ENCODE results near the gene LGMN.
"Not testable (repeated sequence)": the region's sequence is repeated elsewhere in the genome, so short reads cannot be mapped to it uniquely, and the experiment has no call there.

The LGMN gene

DNA sequence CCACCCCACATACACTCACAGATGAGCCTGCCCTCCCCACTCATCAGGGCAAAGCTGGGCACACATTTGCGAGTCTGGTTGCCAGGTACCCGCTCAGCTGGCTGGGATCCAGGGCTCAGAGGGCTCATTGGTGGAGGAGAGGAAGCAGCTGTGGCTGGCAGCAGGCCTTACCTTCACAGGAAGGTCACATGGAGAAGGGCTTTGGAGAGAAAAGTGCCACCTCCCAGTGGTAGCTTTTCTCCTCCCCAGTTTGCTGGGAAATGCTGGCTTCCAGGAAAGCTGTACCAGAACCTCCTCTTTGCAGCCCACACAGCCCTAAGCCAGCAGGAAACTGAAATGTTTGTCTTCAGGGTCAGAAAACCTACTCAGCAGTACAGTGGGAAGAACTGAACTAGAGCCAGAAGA is 55.6 kb downstream of the LGMN start:
- DNase-seq = no peak

DNA sequence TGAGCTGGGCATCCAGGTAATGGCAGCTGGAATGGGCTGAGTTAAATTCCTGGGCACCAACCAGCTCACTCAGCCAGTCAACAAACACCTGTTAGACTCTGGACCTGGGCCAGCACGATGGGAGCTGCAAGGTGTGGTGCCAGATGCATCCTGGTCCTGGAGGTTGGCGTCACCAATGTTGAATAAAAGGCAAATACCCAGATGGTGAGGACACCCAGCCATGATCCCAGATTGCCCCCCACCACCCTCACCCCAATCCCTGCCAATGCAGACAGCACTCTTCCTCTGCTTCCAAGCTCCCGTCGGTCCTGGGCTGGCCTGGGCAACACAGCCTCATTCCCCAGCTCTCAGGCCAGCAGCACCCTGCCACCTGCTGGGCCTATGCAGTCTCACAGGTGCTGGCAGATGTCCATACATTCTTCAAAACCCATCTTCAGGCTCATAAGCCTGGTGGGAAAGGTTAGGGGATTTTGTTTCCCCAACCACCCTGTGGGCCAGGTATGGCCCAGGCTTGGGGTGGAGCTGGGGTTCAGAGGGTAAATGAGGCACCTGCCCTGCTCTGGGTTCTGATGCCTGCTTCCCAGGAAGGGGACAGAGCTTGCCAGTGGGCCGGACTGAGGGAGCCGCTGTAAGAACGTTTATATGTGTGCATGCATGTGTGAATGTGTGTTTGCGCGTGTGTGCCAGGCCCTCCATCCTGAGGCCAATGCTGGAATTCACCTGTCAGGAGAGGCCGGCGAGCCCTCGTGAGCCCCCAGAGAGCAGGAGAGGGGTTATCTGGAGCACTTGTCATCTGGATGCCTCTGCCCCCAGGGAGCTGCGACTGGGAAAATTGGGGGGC is 58.0 kb downstream of the LGMN start:
- DNase-seq = peak; percentile 55

DNA sequence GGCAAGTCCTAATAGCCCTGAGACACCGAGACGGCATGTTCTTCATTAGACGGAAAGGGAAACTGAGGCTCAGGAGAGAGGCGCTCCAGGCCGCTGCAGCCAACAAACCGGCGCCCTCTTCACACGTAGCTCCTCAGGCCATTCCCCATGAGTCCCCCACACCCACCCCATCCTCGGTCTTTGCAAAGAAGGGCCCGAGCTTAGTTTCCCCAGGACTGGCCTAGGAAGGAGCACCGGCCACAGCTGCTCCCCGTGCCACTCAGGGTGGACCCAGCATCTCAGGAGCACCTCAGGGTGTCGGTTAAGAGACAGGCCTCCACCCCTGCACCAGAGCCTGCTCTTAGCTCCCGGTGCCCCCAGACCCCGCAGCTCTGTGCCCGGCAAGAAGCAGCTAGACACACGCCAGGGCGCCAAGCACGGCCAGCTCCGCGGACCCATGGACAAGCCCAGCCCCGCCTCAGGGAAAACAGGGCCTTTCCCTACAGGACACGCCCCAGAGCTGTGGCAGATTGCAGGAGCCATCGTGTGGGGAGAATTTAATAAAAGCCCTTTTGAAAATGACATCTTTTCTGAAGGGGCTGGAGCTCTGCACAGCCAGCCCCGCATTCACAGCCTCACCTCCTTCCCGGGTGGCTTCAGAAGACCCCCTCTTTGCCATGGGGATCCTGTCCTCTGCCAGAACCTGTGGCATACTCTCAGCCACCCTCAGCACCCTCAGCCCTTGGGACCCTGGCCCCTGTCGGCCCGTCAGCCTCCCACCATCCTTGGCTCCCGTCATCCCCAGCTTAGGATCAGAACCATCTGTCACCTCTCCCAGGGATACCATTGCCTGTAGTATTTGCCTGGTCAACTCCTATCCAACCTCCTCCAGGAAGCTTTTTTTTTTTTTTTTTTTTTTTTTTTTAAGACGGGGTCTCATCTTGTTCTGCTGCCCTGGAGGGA is 59.7 kb downstream of the LGMN start:
- no peak for DNase-seq

DNA sequence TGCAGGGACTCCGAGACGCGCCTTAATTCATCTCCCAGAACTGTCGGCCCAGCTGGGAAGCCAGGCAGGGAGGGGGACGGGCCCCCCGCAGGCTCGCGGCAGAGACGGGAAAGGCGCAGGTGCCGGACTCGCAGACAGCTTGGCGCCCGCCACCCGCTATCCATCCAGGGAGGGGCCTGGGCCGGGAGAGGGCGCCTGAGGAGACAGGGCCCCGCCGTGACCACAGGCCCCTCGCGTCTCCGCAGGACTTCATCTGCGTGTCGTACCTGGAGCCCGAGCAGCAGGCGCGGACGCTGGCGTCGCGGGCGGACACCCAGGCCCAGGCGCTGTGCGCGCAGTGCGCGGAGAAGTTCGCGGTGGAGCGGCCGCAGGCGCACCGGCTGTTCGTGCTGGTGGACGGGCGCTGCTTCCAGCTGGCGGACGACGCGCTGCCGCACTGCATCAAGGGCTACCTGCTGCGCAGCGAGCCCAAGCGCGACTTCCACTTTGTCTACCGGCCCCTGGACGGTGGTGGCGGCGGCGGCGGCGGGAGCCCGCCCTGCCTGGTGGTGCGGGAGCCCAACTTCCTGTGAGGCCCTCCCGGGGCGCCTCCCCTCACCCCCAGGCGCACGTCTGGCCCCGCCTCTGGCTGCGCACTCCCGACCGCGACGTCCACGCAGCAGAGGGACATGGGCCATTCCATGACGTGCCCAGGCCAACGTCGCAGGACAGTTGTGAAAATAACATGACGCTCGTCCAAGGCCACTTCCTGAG is 60.6 kb downstream of the LGMN start:
- DNase-seq = no peak

DNA sequence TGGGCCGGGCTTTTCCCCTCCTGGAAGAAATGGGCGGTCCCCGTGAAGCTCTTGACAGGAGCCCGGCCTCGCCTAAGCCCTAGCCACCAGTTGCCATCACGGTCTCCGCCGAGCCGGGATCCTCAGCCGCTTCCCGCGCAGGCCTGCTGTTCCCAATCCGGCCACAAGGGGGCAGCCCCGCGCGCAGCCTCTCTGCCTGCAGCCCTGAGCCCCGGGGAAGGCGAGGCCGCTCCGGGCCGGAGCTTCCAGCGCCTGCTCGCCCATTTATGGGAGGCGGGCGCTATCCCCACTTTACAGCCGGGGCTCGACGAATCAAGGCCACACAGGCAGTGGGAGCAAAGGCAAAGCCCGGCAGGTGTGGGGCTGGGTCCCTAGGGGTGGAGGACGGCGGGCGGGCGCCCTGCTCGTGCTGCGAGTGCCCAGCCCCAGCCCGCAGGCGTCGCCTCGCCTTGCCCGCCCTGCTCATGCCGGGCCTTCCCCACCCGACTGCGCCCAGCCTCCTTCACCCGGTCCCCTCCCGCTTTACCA is 61.5 kb downstream of the LGMN start:
- DNase-seq = peak; percentile 66

DNA sequence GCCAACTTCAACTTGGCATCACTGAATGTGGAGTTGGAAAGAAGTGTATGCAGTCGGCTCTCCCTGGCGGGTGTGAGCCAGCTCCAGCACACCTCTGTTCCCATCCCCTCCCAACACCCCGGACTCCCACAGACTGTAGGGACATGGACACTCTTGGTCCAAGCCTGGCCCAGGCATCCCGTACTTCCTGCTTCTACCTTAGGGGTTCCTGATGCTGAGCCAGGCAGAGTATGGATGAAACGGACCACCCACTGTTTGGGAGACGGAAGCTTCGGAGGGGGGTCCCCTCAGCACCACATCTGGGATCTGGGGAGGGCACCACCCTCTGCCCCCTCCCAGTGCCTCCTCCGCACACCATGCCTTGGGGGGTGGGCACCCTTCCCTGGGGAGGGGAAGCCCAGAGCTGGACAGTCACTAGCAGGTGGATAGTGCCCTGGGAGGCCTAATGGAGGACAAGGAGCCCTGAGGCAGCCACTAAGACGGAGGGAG is 62.0 kb downstream of the LGMN start:
- DNase-seq = no peak

DNA sequence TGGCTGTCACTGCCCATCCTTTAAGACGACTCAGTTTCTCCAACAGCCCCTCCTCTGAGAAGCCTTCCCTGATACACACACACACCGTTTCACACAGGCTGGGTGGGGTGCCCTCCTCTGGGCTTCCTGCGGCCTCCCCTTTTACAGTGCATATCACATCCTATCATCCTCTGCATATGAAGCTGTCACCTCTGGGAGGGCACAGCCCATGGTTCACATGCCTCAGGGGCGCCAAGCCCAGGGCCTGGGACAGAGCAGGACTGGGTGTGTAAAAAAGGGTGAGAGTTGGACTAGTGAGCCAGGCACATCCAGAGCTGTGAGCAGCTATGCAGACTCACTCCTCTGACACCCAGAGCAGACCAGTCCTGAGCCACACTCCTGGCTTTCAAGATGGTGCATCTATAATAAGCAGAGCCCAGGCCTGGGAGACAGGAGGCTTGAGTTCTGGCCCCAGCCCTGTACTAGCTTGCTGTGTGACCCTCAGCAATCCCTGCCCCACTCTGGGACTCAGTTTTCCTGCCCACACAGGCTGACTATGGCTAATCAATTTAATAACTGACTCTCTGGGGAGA is 62.6 kb downstream of the LGMN start:
- DNase-seq = no peak

DNA sequence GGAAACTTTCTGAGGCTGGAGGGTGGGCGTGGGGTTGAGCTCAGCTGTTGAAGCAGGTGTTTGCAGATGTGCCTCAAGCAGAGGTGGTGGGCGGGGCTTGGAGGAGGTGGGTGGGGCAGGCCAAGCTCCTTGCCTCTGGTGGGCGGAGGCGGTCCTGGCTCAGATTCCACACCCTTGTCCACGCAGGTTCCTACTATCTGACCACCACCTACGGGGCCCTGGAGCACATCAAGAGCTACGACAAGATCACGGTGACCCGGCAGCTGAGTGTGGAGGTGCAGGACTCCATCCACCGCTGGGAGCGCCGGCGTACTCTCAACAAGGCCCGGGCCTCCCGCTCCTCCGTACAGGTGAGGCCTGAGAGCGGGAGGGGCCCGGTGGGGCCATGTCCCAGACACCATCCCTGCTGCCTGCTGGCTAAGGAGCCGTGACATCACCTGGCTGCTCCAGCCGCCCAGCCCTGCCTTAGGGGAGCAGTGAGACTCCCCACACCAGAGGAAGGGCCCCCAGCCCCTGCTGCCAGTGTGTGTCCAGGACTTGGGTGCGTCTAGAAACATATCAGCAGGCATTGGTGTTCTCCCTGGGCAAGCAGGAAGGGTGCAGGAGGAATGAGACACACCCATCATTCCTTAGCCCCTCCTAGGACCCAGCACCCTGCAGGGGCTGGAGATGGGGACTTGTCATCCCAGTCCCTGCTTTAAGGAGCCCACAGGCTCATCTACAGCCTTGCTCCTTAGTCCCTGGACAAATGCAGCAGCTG is 63.4 kb downstream of the LGMN start:
- DNase-seq = no peak

DNA sequence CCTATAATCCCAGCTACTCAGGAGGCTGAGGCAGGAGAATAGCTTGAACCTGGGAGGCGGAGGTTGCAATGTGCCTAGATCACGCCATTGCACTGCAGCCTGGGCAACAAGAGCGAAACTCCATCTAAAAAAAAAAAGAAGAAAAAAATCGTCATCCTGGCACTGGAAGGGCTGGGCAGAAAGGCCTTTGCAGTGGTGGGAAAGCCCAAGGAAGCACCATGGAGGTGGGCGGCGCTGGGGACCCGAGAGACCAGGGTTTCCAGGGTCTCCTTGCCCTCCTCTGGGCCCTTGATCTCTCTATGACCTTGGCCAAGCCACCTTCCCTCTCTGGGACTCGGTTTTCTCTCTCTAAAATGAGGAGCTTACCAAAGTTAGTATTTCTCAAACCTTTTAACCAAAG is 65.4 kb downstream of the LGMN start:
- DNase-seq = no peak

DNA sequence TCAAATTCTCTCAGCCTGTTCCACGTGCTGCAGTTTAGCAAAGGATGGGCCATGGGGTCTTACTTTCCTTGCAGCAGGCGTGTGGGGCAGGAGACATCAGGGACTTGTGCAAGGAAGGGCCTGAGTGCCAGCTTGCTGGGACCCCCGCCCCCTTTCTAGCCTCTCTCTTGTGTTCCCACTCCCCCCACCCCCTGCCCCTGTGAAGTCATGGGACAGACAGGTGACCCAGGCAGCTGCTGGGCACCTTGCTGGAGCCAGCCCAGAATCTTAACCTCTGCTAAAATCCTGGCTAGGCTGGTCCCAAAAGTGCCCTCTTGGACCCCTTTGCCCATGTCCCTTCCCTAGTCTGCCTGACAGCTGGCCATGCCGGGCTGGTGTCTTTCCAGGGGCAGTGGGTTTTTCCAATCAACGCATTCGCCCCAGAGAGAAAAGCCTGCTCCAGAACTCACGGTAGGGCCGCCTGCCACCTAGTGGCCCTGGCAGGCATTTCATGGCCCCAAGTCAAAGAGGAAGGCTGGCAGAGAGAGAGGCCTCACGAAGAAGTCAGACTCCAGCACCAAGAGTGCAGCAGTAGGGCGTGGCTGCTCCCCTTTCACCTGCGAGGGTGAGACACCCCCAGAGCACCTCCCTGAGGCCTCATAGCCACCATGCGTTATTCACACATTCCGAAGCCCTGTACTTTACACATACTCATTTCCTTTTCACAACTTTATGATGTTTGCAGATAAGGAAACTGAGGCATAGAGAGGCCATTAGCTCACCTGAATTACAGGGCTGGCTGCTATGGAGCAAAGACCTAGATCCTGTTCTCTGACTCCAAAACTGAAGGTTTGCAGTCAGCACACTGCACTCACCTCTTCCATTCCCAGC is 67.4 kb downstream of the LGMN start:
- peak; percentile 69 for DNase-seq

DNA sequence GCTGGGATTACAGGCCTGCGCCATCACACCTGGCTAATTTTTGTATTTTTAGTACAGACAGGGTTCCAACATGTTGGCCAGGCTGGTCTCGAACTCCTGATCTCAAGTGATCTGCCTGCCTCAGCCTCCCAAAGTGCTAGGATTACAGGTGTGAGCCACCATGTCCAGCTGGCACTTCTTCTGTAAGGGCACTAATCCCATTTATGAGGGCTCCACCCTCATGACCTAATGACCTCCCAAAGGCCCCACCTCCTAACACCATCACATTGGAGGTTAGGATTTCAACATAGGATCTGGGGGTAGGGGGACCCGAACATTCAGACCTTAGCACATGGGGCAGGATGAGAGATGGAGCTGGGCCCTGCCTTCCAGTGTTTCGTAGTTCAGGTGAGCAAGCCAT is 68.1 kb downstream of the LGMN start:
- not testable (repeated sequence) for DNase-seq

DNA sequence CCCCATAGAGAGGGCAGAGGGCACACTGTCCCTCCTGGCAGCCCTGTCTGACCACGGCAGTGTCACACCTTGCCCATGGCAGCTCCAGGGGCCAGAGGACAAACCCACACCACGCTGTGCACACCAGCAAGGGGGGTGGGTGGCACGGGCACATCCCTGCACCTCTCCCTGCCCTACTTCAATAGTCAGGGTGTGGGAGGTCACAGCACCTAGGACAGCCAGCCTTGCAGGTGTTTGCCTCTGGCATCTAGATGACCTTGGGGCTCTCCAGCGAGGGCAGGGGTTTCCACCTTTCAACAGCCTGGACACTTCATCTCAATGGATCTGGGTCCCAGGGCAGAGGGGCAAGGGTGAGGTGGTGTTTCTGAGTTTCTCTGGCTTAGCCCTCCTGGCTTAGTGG is 69.2 kb downstream of the LGMN start:
- no peak for DNase-seq

DNA sequence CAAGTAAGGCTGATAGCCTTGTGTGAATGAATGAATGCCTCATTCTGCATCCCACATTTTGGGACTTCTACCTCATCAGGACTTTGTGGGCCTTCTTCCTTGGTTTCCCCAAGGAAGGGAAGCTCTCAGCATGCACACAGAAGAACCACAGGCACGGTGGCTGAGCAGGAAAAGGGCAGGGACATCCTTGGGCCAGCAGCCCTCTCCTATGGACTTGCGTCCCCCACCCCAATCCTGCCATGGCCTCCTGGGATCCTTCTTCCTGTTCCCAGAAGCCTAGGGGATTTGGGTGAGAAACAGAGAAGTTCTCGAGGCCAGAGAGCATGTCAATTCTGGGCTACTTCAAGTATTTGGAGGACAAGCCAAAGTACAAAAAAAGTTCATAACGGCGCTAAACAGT is 69.7 kb downstream of the LGMN start:
- DNase-seq = no peak

DNA sequence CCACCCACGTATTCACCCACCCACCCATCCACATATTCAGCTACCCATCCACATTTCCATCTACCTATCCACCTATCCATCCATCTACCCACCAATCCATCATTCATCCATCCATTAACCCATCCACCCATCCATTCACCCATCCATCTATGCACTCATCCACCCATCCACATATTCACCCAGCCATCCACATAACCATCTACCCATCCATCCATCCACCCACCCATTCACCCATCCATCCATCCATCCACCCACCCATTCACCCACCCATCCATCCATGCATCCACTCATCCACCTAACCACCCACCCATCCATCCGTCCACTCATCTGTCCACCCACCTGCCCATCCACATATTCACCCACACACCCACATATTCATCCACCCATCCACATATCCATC is 70.5 kb downstream of the LGMN start:
- DNase-seq = no peak

DNA sequence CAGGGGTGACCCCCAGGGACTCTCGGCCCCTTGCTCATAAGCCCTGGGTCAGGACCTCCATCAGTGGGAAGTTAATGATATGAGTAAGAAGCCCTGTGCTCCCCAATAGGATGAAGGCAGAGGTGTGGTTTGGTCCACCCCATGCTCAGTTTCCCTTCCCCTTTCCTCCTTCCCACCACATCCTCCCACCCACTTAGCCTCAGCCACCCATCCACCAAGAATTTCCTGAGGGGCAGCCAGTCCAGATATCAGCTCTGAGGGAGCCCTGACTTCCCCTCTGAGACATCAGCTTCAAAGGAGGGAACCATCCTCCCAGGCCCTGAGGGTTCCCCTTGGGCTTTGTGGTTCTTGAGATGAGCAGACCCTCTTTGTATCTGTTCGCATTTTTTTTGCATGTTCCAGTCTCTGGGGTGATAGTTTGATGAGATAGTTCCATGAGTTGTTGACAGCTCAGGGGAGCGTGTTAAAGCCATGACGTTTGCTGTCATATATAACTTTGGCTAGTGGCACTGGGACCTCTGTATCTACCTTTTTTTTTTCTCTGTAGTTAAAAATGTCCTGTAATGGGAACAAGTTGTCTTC is 71.2 kb downstream of the LGMN start:
- peak; percentile 62 for DNase-seq

DNA sequence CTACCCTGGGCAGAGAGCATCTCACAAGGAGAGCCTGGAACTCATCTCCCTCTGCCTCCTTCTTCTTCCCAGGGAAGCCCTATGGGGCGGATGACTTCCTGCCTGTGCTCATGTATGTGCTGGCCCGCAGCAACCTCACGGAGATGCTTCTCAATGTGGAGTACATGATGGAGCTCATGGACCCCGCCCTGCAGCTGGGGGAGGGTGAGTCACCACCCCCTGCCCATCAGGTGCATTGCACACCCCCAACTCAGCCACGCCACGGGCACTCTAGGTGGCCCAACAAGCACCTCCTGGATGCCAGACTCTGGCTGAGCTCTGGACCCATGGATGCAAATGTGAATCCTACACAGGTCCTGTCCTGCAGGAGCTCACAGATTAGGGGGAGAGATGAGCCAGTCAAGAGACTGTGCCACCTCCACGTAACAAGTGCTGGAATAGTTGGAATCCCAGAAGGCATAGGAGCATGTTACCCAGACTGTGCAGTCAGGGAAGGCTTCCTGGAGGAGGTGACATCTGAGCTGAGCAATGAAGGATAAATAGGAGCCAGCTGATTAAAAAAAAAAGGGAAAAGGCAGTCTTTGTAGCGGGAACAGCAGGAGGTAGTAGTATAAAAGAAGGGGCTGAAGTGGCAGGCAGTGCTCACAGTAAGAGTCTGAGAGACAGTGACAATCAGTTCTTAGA is 71.9 kb downstream of the LGMN start:
- DNase-seq = no peak

DNA sequence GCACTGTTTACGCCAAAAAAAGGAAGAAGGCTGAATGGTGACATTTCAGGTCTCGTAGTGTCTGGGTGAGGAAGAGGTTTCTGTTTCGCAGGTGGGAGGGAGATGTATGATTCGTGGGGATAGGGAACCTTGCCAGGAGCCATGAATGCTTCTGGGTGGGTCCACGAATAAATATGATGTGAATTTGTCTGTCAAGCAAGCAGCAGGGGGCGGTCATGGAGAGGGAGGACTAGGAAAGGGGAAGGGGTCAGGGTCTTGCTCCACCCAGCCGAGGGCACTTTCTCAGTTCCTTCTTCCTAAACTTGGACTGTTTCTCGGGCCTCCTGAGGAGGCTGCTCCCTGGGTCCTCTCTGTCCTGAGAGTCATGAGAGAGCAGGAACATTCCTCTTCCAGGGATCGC is 72.5 kb downstream of the LGMN start:
- no peak for DNase-seq

DNA sequence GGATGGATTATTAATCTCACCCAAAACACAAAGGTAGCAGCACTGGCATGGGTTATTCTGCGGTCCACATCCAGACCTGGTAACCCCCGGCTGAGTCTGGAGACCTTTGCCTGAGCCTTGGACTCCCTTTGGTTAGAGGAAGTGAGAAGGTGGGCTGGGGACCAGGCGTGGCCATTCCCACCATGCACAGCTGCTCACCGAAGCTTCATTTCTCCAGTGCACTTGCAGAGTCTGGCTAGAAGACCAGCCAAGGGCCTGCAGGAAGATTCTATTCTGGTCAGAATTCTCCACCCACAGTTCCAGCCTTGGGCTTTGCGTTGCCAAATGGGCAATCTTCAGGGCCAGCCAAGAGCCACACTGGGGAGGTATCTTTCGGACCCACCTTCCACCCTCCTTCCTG is 73.0 kb downstream of the LGMN start:
- no peak for DNase-seq

DNA sequence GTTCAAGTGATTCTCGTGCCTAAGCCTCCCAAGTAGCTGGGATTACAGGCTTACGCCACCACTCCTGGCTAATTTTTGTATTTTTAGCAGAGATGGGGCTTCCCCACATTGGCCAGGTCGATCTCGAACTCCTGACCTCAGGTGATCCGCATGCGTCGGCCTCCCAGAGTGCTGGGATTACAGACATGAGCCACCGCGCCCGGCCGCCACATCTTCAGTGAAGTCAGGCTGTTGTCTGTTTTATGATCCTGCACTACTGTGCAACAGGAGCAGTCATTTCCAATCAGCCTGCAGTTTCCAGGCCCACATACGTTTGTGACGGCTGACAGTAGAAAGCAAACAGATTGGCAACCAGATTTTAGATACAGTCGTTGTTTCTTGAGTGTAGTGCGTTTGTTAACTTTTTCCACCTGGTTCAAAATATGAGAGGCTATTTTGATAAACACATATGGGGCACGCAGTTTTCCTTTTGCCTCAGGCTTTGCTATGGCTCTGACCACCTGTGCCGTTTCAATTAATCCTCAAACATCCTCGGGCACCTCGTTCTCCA is 74.8 kb downstream of the LGMN start:
- DNase-seq = no peak

Data from fibroblast of skin of right quadriceps (primary cell).